HEK293 (cell line): ENCODE measurements around the gene GJA9.
A peak's percentile ranks its signal among the peaks of the same experiment; 100 is the strongest.

Experiments used
- ATF2 ChIP-seq: fragments of 450-650 bp; formaldehyde crosslinking; IDR thresholded peaks from 2 replicates; pipeline ENCODE4 v1.5.1; 2016; ENCODE audit warnings: missing biosample characterization, missing genetic modification characterization, low read depth
- BCL11B ChIP-seq: fragments of 450-650 bp; formaldehyde crosslinking; IDR thresholded peaks from 2 replicates; pipeline ENCODE4 v1.5.1; 2016; ENCODE audit warnings: low read depth, missing biosample characterization, missing genetic modification characterization
- HOXC10 ChIP-seq: sonication (generic); formaldehyde crosslinking; IDR thresholded peaks from 2 replicates; pipeline ENCODE4 v1.8.1; 2023; ENCODE audit warnings: mild to moderate bottlenecking, missing genetic modification reagents
- KLF8 ChIP-seq: fragments of 450-650 bp; formaldehyde crosslinking; IDR thresholded peaks from 2 replicates; pipeline ENCODE4 v1.5.1; 2016; ENCODE audit warnings: missing biosample characterization, missing genetic modification characterization
- KLF9 ChIP-seq: fragments of 450-650 bp; formaldehyde crosslinking; IDR thresholded peaks from 2 replicates; pipeline ENCODE4 v1.5.1; 2016; ENCODE audit warnings: missing biosample characterization, missing genetic modification characterization, low read depth
- OVOL3 ChIP-seq: fragments of 450-650 bp; formaldehyde crosslinking; IDR thresholded peaks from 2 replicates; pipeline ENCODE4 v1.5.1; 2016; ENCODE audit warnings: missing biosample characterization, missing genetic modification characterization
- PRDM6 ChIP-seq: fragments of 450-650 bp; formaldehyde crosslinking; IDR thresholded peaks from 2 replicates; pipeline ENCODE4 v1.5.1; 2017; ENCODE audit warnings: missing biosample characterization, missing genetic modification characterization
- TCF7L2 ChIP-seq: IDR thresholded peaks from 2 replicates; pipeline ENCODE4 v1.6.1; 2011; ENCODE audit warnings: low read depth, mild to moderate bottlenecking, inconsistent platforms, low read length, moderate library complexity, borderline replicate concordance
- ZIC2 ChIP-seq: fragments of 450-650 bp; formaldehyde crosslinking; IDR thresholded peaks from 2 replicates; pipeline ENCODE4 v1.5.1; 2016; ENCODE audit warnings: missing biosample characterization, missing genetic modification characterization
- ZNF121 ChIP-seq: fragments of 450-650 bp; formaldehyde crosslinking; IDR thresholded peaks from 2 replicates; pipeline ENCODE4 v1.5.1; 2016; ENCODE audit warnings: missing biosample characterization, missing genetic modification characterization
- ZNF138 ChIP-seq: fragments of 450-650 bp; formaldehyde crosslinking; IDR thresholded peaks from 2 replicates; pipeline ENCODE4 v1.5.1; 2016; ENCODE audit warnings: missing biosample characterization, missing genetic modification characterization, borderline replicate concordance
- ZNF157 ChIP-seq: fragments of 450-650 bp; formaldehyde crosslinking; IDR thresholded peaks from 2 replicates; pipeline ENCODE4 v1.5.1; 2016; ENCODE audit warnings: missing biosample characterization, missing genetic modification characterization
- ZNF175 ChIP-seq: fragments of 450-650 bp; formaldehyde crosslinking; IDR thresholded peaks from 2 replicates; pipeline ENCODE4 v1.5.1; 2016; ENCODE audit warnings: missing biosample characterization, missing genetic modification characterization
- ZNF211 ChIP-seq: fragments of 450-650 bp; formaldehyde crosslinking; IDR thresholded peaks from 2 replicates; pipeline ENCODE4 v1.5.1; 2016; ENCODE audit warnings: low read depth, missing biosample characterization, missing genetic modification characterization
- ZNF221 ChIP-seq: fragments of 450-650 bp; formaldehyde crosslinking; IDR thresholded peaks from 2 replicates; pipeline ENCODE4 v1.5.1; 2017; ENCODE audit warnings: missing biosample characterization, missing genetic modification characterization, borderline replicate concordance
- ZNF280C ChIP-seq: fragments of 450-650 bp; formaldehyde crosslinking; IDR thresholded peaks from 2 replicates; pipeline ENCODE4 v1.5.1; 2016; ENCODE audit warnings: missing biosample characterization, missing genetic modification characterization
- ZNF292 ChIP-seq: fragments of 450-650 bp; formaldehyde crosslinking; IDR thresholded peaks from 2 replicates; pipeline ENCODE4 v1.5.1; 2016; ENCODE audit warnings: low read depth, missing biosample characterization, missing genetic modification characterization, borderline replicate concordance
- ZNF311 ChIP-seq: fragments of 450-650 bp; formaldehyde crosslinking; IDR thresholded peaks from 2 replicates; pipeline ENCODE4 v1.5.1; 2017; ENCODE audit warnings: missing biosample characterization, missing genetic modification characterization, borderline replicate concordance
- ZNF350 ChIP-seq: fragments of 450-650 bp; formaldehyde crosslinking; IDR thresholded peaks from 2 replicates; pipeline ENCODE4 v1.5.0; 2017; ENCODE audit warnings: missing biosample characterization, mild to moderate bottlenecking, missing genetic modification characterization
- ZNF433 ChIP-seq: fragments of 450-650 bp; formaldehyde crosslinking; IDR thresholded peaks from 2 replicates; pipeline ENCODE4 v1.5.1; 2016; ENCODE audit warnings: missing biosample characterization, missing genetic modification characterization, low read depth
- ZNF449 ChIP-seq: fragments of 450-650 bp; formaldehyde crosslinking; IDR thresholded peaks from 2 replicates; pipeline ENCODE4 v1.5.1; 2017; ENCODE audit warnings: missing biosample characterization, mild to moderate bottlenecking, missing genetic modification characterization, moderate library complexity
- ZNF501 ChIP-seq: fragments of 450-650 bp; formaldehyde crosslinking; IDR thresholded peaks from 2 replicates; pipeline ENCODE4 v1.5.1; 2016; ENCODE audit warnings: missing biosample characterization, missing genetic modification characterization
- ZNF549 ChIP-seq: fragments of 450-650 bp; IDR thresholded peaks from 2 replicates; pipeline ENCODE4 v1.5.1; 2018; ENCODE audit warnings: missing biosample characterization, missing genetic modification characterization, mild to moderate bottlenecking, inconsistent platforms, moderate library complexity
- ZNF560 ChIP-seq: fragments of 450-650 bp; formaldehyde crosslinking; IDR thresholded peaks from 2 replicates; pipeline ENCODE4 v1.5.1; 2017; ENCODE audit warnings: missing biosample characterization, missing genetic modification characterization, borderline replicate concordance
- ZNF571 ChIP-seq: fragments of 450-650 bp; formaldehyde crosslinking; IDR thresholded peaks from 2 replicates; pipeline ENCODE4 v1.5.0; 2017; ENCODE audit warnings: missing biosample characterization, missing genetic modification characterization
- ZNF580 ChIP-seq: fragments of 450-650 bp; formaldehyde crosslinking; IDR thresholded peaks from 2 replicates; pipeline ENCODE4 v1.5.1; 2016; ENCODE audit warnings: missing biosample characterization, missing genetic modification characterization
- ZNF623 ChIP-seq: fragments of 450-650 bp; formaldehyde crosslinking; IDR thresholded peaks from 2 replicates; pipeline ENCODE4 v1.5.1; 2016; ENCODE audit warnings: missing biosample characterization, missing genetic modification characterization
- ZNF768 ChIP-seq: fragments of 450-650 bp; formaldehyde crosslinking; IDR thresholded peaks from 2 replicates; pipeline ENCODE4 v1.5.1; 2018; ENCODE audit warnings: missing biosample characterization, mild to moderate bottlenecking, missing genetic modification characterization
- ZNF791 ChIP-seq: fragments of 450-650 bp; formaldehyde crosslinking; IDR thresholded peaks from 2 replicates; pipeline ENCODE4 v1.5.1; 2016; ENCODE audit warnings: missing biosample characterization, missing genetic modification characterization
- TF ChIP-seq, protein P1 (sequence below): fragments of 450-650 bp; formaldehyde crosslinking; IDR thresholded peaks from 2 replicates; pipeline ENCODE4 v1.5.1; 2016; ENCODE audit warnings: missing biosample characterization, missing genetic modification characterization
- TF ChIP-seq, protein P2 (sequence below): fragments of 450-650 bp; formaldehyde crosslinking; optimal IDR thresholded peaks from 2 replicates; pipeline ENCODE3; 2016; ENCODE audit warnings: missing biosample characterization, mild to moderate bottlenecking, missing genetic modification characterization

GJA9 gene

DNA sequence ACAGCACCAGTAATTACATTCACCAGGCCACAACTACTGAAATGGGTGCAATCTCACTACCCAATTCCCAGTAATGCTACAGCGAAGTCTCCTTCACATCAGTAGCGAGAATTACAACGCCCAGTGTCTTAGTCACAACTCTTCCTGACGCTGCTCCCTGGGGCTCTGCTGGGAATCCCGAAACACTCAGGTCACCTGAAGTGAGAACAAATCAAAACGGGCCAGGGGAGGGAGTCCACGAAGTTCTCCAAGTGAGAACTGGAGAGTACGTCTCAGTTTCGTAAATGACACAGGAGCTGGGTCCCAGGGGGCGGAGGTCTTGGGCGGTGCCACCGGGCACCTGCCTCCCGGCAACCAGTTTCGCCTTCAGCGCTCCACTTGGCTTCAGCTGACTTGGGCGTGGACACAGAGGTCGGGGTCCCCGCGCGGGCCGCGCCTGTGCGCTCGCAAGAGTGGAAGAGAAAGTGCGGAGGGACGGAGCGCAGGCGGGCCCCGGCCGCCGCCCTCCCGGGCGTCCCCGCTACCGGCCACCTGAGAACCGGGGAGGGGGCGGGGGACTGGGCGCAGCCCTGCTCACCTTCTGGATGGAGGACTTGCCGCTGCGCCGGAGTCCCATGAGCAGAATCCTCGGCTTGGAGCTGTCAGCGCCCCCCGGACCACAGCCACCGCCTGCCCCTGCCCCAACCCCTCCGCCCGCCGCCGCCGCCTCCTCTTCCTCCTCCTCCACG is 22.4 kb downstream of the GJA9 start (continued):
- TF ChIP-seq ATF2 (tag by site-specific recombination), result no peak
- no peak for TF ChIP-seq BCL11B
- TF ChIP-seq ZNF433 (tag by site-specific recombination), result no peak
- peak; percentile 17; the same call in 1 of the 2 replicates for TF ChIP-seq ZNF501 (tag by site-specific recombination)
- peak; percentile 57 for TF ChIP-seq ZIC2 (tag by site-specific recombination)
- no peak for TF ChIP-seq ZNF580 (tag by site-specific recombination)
- no peak for TF ChIP-seq ZNF138 (tag by site-specific recombination)
- TF ChIP-seq ZNF768 (tag by site-specific recombination), result no peak
- TF ChIP-seq ZNF175 (tag by site-specific recombination), result no peak
- peak; percentile 63; the same call in 1 of the 2 replicates for TF ChIP-seq KLF9 (tag by site-specific recombination)
- no peak for TF ChIP-seq ZNF449 (tag by site-specific recombination)
- TF ChIP-seq TCF7L2, result no peak
- TF ChIP-seq ZNF791 (tag by site-specific recombination), result no peak
- peak; percentile 61; the same call in 1 of the 2 replicates for TF ChIP-seq KLF8 (tag by site-specific recombination)
- TF ChIP-seq ZNF211 (tag by site-specific recombination), result no peak
- TF ChIP-seq HOXC10 (CRISPR knock-in tag), result no peak
- TF ChIP-seq ZNF350 (tag by site-specific recombination), result no peak
- TF ChIP-seq ZNF221, result no peak
- no peak for TF ChIP-seq ZNF549
- no peak for TF ChIP-seq OVOL3
- TF ChIP-seq ZNF280C (tag by site-specific recombination), result no peak
- TF ChIP-seq PRDM6 (tag by site-specific recombination), result no peak
- no peak for TF ChIP-seq ZNF292 (tag by site-specific recombination)
- TF ChIP-seq ZNF157 (tag by site-specific recombination), result no peak
- TF ChIP-seq, protein P1, sequence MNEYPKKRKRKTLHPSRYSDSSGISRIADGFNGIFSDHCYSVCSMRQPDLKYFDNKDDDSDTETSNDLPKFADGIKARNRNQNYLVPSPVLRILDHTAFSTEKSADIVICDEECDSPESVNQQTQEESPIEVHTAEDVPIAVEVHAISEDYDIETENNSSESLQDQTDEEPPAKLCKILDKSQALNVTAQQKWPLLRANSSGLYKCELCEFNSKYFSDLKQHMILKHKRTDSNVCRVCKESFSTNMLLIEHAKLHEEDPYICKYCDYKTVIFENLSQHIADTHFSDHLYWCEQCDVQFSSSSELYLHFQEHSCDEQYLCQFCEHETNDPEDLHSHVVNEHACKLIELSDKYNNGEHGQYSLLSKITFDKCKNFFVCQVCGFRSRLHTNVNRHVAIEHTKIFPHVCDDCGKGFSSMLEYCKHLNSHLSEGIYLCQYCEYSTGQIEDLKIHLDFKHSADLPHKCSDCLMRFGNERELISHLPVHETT (tag by site-specific recombination), result no peak
- TF ChIP-seq, protein P2, sequence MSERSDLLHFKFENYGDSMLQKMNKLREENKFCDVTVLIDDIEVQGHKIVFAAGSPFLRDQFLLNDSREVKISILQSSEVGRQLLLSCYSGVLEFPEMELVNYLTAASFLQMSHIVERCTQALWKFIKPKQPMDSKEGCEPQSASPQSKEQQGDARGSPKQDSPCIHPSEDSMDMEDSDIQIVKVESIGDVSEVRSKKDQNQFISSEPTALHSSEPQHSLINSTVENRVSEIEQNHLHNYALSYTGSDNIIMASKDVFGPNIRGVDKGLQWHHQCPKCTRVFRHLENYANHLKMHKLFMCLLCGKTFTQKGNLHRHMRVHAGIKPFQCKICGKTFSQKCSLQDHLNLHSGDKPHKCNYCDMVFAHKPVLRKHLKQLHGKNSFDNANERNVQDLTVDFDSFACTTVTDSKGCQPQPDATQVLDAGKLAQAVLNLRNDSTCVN, result peak; percentile 78
- TF ChIP-seq ZNF571 (tag by site-specific recombination), result no peak
- no peak for TF ChIP-seq ZNF623 (tag by site-specific recombination)
- no peak for TF ChIP-seq ZNF560 (tag by site-specific recombination)
- TF ChIP-seq ZNF121 (tag by site-specific recombination), result no peak
- no peak for TF ChIP-seq ZNF311 (tag by site-specific recombination)
